ENCODE data around the gene SP8.

SP8 gene

GRCh38 chr7:20793694-20794394, 7.2 kb upstream of the SP8 start:
- no peak for DNase-seq

DNA sequence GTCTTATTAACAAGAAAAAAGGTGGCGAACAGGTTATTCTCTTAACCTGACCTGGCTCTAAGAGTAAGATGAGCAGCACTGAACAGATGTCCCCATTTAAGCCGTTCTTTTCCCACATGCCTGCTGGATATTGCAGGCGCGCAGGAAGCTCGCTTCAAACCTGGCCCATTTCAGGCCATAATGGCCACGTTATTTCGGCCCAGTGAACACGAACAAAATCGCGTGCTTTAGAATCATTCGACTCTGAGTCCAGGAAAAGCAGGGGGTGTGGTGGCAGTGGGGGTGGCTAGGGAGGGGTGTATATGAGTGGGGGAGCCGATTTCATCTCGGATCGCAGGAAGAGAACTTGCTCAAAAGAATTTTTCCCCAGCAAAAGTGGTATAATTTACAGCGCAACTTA, 6.6 kb upstream of the SP8 start:
- DNase-seq, result no peak

DNA sequence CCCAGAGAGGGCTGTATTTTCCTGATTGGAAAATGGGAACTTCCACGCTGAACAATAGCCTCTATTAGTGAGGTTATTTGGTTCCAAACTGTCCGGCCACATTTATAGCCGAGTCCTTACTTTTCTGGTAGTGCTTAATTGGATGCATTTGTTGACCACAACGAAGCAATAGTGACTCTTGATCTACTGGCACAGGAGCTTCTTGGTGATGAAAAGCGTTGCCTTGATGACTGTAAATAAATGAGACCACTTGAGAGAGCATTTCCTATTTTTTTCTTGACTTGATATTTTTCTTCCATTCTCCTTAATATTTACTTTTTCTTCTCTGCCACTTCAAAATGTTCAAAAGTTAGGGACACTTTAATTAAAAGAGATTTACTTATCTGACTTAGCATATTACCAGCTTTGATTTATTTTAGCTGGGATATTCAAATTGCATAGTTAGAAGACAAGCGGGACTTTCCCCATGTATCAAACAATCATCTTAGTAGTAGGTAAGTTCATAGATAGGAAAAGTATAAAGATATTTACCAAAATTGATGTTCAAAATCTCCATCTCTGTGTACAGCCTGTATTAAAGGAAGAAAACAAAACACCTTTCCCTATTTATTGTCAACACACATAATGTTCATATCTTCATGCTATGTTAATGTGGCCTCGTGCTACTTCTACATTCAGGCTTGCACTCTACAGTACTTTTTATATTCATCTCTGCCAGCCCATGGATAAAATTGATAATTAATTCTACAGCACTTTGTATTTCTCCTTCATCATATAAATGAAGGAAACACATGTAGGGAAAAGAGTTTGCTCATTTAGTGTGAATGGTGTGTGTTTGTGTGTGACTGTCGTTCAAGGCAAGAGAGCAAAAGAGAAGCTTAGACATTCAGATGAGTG, 5.1 kb upstream of the SP8 start:
- no peak for DNase-seq

DNA sequence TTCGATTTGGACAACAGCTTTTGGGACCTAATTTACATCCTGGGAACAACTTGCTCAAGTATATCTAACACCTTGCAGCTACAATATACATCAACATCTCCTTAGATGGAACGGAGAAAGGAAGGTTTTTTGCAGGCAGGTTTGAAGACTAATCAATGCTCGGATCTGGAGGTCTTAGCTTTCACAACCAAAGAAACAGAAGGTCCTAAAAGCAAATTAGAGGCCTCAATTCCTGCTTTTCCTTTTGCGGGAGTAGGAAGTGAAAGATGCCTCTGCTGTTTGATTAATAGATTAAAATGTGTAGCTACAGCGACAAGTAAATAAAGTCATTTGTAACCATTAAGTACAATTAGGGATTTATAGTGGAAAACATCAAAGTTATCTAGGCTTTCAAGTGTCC, 3.7 kb upstream of the SP8 start:
- DNase-seq, result no peak

GRCh38 chr7:20788420-20788990, 1.8 kb upstream of the SP8 start:
- no peak for DNase-seq

- DNase-seq, result no peak
Measured at GRCh38 chr7:20787660-20788419, 1.2 kb upstream of the SP8 start.

- DNase-seq, result no peak
Measured at GRCh38 chr7:20786421-20786778, 286 bp downstream of the SP8 start.

DNA sequence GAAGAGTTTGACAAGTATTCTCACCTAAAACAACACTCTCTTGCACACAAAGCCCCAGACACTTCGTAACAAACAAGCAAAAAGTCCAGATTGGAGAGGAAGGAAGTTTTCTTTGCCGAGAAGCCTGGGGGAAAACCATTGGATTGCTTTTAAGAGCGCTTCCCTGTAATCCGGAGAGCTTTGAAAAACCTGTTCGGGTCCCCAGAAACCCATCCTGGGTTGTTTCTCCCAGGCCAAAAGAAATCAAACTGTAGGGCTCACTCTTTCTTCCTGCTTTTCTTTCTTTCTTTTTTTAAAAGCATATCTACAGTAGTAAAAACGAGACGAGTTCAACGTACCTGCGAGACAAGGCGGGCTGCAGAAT, 655 bp downstream of the SP8 start:
- no peak for DNase-seq

DNA sequence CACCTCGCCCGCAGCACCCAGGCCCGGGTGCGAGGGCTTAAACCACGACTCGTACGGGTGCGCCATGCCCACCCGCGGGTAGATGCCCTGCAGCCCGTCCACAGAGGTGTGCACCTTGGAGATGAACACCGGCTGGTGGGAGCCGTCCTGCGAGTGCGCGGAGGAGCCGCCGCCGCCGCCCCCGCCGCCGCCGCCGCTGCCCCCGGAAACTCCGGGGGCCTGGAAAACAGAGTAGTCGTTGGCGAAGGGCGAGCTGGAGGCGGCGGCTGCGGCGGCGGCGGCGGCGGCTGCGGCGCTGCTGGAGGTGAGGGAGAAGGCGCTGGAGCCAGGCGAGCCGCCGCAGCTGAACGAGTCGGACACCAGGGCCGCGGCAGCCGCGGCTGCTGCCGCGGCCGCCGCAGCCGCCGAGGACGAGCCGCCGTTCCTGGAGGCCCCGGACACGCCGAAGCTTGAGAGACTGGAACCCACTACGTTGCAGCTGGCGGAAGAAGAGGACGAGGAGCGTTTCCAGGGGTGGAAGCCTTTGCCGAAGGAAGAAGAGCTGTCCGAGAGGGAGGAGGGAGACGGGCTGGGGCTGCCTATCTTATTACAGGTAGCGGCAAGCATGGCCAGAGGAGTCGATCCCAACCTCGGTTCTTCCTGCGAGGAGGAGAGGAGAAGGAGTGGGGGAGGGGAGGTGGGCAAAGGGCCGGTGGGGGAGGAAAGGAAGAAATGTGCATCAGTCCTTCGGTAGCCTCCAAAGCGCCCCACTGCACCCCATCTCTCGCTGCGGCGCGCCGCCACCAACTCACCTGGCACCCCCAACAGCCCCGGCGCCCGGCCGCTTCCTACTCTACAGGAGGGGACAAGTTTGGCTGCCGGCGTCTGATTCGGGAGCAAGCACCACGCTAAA, 1.3 kb downstream of the SP8 start:
- no peak for DNase-seq

GRCh38 chr7:20784388-20785156, 2.1 kb downstream of the SP8 start:
- DNase-seq, result no peak

- DNase-seq, result no peak
Measured at GRCh38 chr7:20783700-20784387, 2.8 kb downstream of the SP8 start.

DNA sequence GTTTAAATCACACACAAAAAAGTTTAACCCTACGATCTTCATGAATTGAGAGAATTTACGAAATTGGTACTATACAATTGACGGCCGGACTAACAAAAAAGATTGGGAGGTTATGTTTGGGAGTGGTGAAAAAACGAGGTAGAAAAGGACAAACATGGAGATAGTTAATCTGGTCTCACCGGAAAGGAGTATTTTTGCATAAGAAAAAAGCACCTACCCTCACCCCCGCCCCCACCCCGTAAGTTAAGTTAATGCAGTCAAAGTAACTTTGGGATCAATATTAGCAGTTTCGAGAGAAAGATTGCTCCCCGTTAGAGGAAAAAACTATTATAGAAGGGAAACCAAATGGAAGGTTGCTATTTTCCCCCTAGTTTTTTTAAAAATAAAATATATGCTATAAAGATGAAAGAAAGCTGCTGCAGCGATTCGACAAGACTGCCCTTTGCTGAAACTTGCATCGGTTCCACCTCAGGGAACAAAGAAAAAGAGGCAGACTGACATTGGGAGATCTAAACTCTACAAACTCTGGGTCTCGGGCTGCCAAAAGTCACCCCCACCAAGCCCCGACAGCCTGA, 3.5 kb downstream of the SP8 start:
- no peak for DNase-seq

GRCh38 chr7:20779041-20779440, 7.6 kb downstream of the SP8 start:
- no peak for DNase-seq

DNA sequence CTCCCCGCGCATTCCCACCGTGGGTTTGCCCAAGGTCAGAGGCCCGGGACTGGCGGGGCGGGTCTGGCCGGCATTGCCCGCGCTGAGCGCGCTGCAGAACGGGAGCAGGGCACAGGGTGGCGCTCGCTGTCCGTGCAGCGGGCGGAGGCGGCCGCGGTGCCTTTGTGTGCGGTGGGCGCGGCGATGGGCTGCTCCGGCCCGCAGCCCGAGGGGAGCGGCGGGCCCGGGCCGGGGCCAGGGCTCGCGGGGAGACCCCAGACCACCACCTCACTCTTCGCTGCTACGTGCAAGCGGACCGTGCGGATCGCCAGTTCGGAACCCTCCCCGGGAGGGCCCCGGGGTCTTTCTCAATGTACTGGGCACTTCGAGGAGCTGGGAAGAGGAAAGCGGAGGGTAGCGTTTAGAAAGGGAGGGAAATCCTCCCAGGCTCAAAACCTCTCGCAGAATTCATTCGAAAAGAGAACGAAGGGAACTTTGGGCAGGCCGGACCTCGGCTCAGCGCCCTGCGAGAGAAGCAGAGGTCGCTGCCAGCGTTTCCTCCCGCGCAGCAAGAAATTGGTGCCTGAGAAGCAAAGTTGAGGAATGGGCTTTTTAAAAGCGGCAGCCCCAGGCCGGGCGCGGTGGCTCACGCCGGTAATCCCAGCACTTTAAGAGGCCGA, 8.5 kb downstream of the SP8 start:
- no peak for DNase-seq

DNA sequence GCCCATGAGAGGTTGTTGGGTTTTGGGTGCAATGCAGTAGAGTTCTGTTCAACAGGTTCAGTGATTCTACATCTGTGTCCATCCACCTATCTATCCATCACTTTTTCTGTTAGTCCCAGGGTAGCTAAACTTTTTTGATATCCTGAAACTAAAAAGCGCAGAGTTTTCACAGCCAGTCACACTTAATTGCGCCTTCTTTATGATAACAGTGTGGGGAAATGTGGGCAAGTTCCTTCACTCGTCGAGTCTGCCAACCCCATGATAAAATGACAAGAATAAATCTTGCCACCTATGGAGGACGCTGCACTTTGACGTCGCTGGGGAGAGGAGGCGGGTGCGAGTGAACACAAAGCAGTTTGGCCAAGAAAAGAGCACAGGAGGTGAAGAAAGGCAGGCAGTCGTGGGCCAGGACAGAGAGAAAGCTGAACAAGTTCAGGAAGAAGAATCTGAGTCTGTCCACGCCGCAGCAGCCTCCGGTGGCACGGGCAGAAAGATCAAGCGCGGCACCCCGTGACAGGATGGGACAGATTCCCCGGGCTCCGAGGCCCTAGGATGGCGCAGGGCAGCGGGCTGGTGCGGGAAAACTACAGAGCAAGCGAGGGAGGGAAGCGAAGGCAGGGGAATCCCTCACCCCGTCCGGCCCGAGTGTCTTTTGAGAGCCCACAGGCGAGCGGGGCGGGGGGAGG, 9.2 kb downstream of the SP8 start:
- no peak for DNase-seq

GRCh38 chr7:20776942-20777341, 9.7 kb downstream of the SP8 start:
- DNase-seq, result no peak

- no peak for DNase-seq
Measured at GRCh38 chr7:20776214-20776911, 10.3 kb downstream of the SP8 start.

GRCh38 chr7:20754001-20754400, 32.7 kb downstream of the SP8 start:
- DNase-seq, result no peak

GRCh38 chr7:20749906-20750305, 36.8 kb downstream of the SP8 start:
- DNase-seq, result no peak
